PFSK-1 (cell line): Measurements from ENCODE around the gene RETNLB.

Experiments used
- FOXP2 ChIP-seq: optimal IDR thresholded peaks from 2 replicates; pipeline ENCODE3; 2011; ENCODE audit warnings: borderline replicate concordance, control low read depth, inconsistent platforms; ENCODE audit not compliant: insufficient read depth; ENCODE audit errors: extremely low read length, extremely low read depth
- POLR2AphosphoS5 ChIP-seq: IDR thresholded peaks from 2 replicates; pipeline ENCODE4 v1.6.1; 2012; ENCODE audit warnings: low read depth, mild to moderate bottlenecking, control low read depth, low read length, moderate library complexity
- REST ChIP-seq, 2 experiments: IDR thresholded peaks; 2 replicates each; pipeline versions ENCODE4 v1.6.1 to v1.8.0; 2011 to 2012; ENCODE audit warnings: low read depth in 2 of 2, low read length in 2 of 2, control low read depth in 1 of 2, inconsistent platforms in 1 of 2, mild to moderate bottlenecking in 1 of 2, moderate library complexity in 1 of 2; ENCODE audit not compliant: insufficient read depth in 1 of 2
- TAF1 ChIP-seq: IDR thresholded peaks from 2 replicates; pipeline ENCODE4 v1.6.1; 2012; ENCODE audit warnings: low read length, control low read depth, borderline replicate concordance; ENCODE audit not compliant: insufficient read depth

DNA sequence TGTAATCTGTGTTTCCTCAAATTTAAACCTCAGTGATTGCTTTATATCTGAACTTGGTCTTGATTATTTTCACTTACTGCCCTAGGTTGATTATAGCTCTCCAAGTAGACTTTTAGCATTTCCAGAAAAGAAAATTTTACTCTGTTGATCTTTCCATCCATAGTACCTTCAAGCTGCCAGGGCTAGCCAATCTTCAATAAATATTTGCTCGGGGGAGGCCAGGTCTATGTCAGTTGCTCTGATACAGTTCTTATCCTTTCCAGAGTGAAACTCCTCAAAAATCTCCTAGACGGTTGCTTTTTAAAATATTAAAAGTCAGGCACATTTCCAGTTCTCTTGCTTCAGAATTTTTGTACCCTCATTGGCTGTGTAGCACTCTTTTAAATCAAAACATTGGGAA, 38.8 kb downstream of the RETNLB start:
- TF ChIP-seq POLR2AphosphoS5 (no peak), TAF1 (no peak), FOXP2 (no peak), REST (IDR thresholded peaks at IDR 0.05; ENCODE audit: insufficient read depth in 1 of 2, low read depth in 2 of 2, low read length in 2 of 2) (no peak)
